RWPE1 (cell line): ENCODE measurements around the gene GTPBP4.

ENCODE experiments used
- CTCF ChIA-PET: fragments of 350-600 bp; sonication (Branson Sonifier 250); formaldehyde crosslinking; extraction: SDS; loops from one replicate; lab custom pipeline; 2021; lab: Yijun Ruan, JAX
- POLR2A ChIA-PET: fragments of 400-600 bp; formaldehyde crosslinking; extraction: SDS; loops from one replicate; lab custom pipeline; 2020; ENCODE audit warnings: antibody characterized with exemption; ENCODE audit not compliant: low non-redundant PET; lab: Yijun Ruan, JAX
- DNase-seq: peaks from one replicate; pipeline ENCODE4 v3.0.0; 2012; ENCODE audit warnings: low spot score
- H3K27ac ChIP-seq: fragments of 450-650 bp; 2 replicates; pipeline ENCODE4 v1.5.1; 2017
- CTCF ChIP-seq: fragments of 450-650 bp; conservative IDR thresholded peaks from 2 replicates; pipeline ENCODE4 v1.5.1; 2017; ENCODE audit warnings: low read depth, mild to moderate bottlenecking

GTPBP4 gene

GRCh38 chr10:992871-993270, 4.6 kb downstream of the GTPBP4 start:
- ChIA-PET POLR2A (interaction anchor here (0.7 kb wide), 1 partner anchor 81 kb away, joined by 4 read pairs; no protein-coding TSS in a partner anchor), CTCF (no interaction called here)
- no peak overlapping the region for H3K27ac ChIP-seq
- DNase-seq: no peak
- TF ChIP-seq CTCF: no peak

GRCh38 chr10:994836-995558, 6.8 kb downstream of the GTPBP4 start:
- ChIA-PET CTCF (no interaction called here), POLR2A (no interaction called here)
- no peak for DNase-seq
- no peak for TF ChIP-seq CTCF
- no peak overlapping the region for H3K27ac ChIP-seq

- DNase-seq: no peak
- TF ChIP-seq CTCF: no peak
- ChIA-PET CTCF (no interaction called here), POLR2A (no interaction called here)
- H3K27ac ChIP-seq: no peak overlapping the region
These were observed 7.3 kb downstream of the GTPBP4 start for GRCh38 chr10:995559-995926.

- no peak for DNase-seq
- no peak for TF ChIP-seq CTCF
- no peak overlapping the region for H3K27ac ChIP-seq
- CTCF ChIA-PET: no interaction called here
- POLR2A ChIA-PET: no interaction called here
These were observed 7.8 kb downstream of the GTPBP4 start for GRCh38 chr10:996031-996430.

- H3K27ac ChIP-seq: no peak overlapping the region
- DNase-seq: no peak
- POLR2A ChIA-PET: no interaction called here
- CTCF ChIA-PET: no interaction called here
- no peak for TF ChIP-seq CTCF
These were observed 9.2 kb downstream of the GTPBP4 start for GRCh38 chr10:997266-998022.

GRCh38 chr10:1002425-1003006, 14.3 kb downstream of the GTPBP4 start:
- ChIA-PET POLR2A (no interaction called here), CTCF (interaction anchor here (1.1 kb wide), 1 partner anchor 76 kb away, joined by 3 read pairs; no protein-coding TSS in a partner anchor)
- no peak overlapping the region for H3K27ac ChIP-seq
- DNase-seq: no peak
- no peak for TF ChIP-seq CTCF
